ENCODE results near the gene IL17B.

GRCh38 chr5:149407323-149408251 is 28.5 kb upstream of the IL17B start:
- no peak for TF ChIP-seq YY1 (IDR thresholded peaks at IDR 0.05; ENCODE audit: low read depth)
- TF ChIP-seq CEBPB (IDR thresholded peaks at IDR 0.05) = no peak
- no peak for TF ChIP-seq CREB1 (IDR thresholded peaks at IDR 0.05; ENCODE audit: low read depth)
- no peak for TF ChIP-seq FOXM1 (IDR thresholded peaks at IDR 0.05; ENCODE audit: borderline replicate concordance, low read depth)
- TF ChIP-seq, protein P1, sequence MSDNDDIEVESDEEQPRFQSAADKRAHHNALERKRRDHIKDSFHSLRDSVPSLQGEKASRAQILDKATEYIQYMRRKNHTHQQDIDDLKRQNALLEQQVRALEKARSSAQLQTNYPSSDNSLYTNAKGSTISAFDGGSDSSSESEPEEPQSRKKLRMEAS (IDR thresholded peaks at IDR 0.05) = no peak
- no peak for TF ChIP-seq TAF1 (IDR thresholded peaks at IDR 0.05; ENCODE audit: low read depth)
- no peak for TF ChIP-seq RAD21 (IDR thresholded peaks at IDR 0.05; ENCODE audit: low read depth)
- no peak for TF ChIP-seq EP300 (IDR thresholded peaks at IDR 0.05; ENCODE audit: borderline replicate concordance)
- TF ChIP-seq REST (IDR thresholded peaks at IDR 0.05; ENCODE audit: low read depth) = no peak
- no peak for TF ChIP-seq EGR1 (IDR thresholded peaks at IDR 0.05)
- no peak for TF ChIP-seq NFIC (IDR thresholded peaks at IDR 0.05)
- TF ChIP-seq TCF12 (IDR thresholded peaks at IDR 0.05; ENCODE audit: low read depth) = no peak

All from Ishikawa (cell line).